Ectodermal cell (in vitro differentiated cells): Measurements from ENCODE around the gene ARHGAP18.

Experiments
- H3K27ac ChIP-seq: 2 replicates; pipeline ENCODE4 v1.7.0; 2013; ENCODE audit warnings: mild to moderate bottlenecking, low read depth, low read length; ENCODE audit not compliant: insufficient read depth, poor library complexity, severe bottlenecking
- H3K27me3 ChIP-seq: 2 replicates; pipeline ENCODE4 v1.7.0; 2013; ENCODE audit warnings: mild to moderate bottlenecking, low read length; ENCODE audit not compliant: insufficient read depth, control insufficient read depth, poor library complexity, severe bottlenecking
- H3K36me3 ChIP-seq: one replicate; pipeline ENCODE4 v1.7.0; 2013; ENCODE audit warnings: low read length; ENCODE audit not compliant: control insufficient read depth, insufficient read depth
- H3K4me1 ChIP-seq: one replicate; pipeline ENCODE4 v1.7.0; 2013; ENCODE audit warnings: low read length; ENCODE audit not compliant: control insufficient read depth, insufficient read depth
- H3K4me3 ChIP-seq: 2 replicates; pipeline ENCODE4 v1.7.0; 2013; ENCODE audit warnings: low read depth, low read length, control low read depth; ENCODE audit not compliant: insufficient read depth
- H3K9me3 ChIP-seq: 2 replicates; pipeline ENCODE4 v1.7.0; 2013; ENCODE audit warnings: mild to moderate bottlenecking, low read length, moderate library complexity; ENCODE audit not compliant: control insufficient read depth
- WGBS, 2 experiments: methylation state at CpG; one replicate each; pipeline ENCODE4 v1.1.7; 2013; ENCODE audit warnings: missing lambda C conversion rate in 2 of 2; 5-methylcytosine and 5-hydroxymethylcytosine counted together

ARHGAP18 gene

GRCh38 chr6:129707028-129707427, 2.9 kb downstream of the ARHGAP18 start:
- no peak overlapping the region for H3K4me3 ChIP-seq
- 80 to 90% methylated on average over 3 of the region's 6 CpGs for WGBS, 2 experiments
- peaks cover 5% of the 10 kb centered on the region for H3K4me1 ChIP-seq
- no peaks in the 10 kb centered on the region for H3K27me3 ChIP-seq
- no peaks in the 10 kb centered on the region for H3K36me3 ChIP-seq
- H3K27ac ChIP-seq, result no peak overlapping the region
- no peaks in the 10 kb centered on the region for H3K9me3 ChIP-seq

GRCh38 chr6:129705212-129705611, 4.8 kb downstream of the ARHGAP18 start:
- no peak overlapping the region for H3K4me3 ChIP-seq
- H3K27me3 ChIP-seq, result no peaks in the 10 kb centered on the region
- no peaks in the 10 kb centered on the region for H3K9me3 ChIP-seq
- no peaks in the 10 kb centered on the region for H3K36me3 ChIP-seq
- peaks cover 5% of the 10 kb centered on the region for H3K4me1 ChIP-seq
- H3K27ac ChIP-seq, result no peak overlapping the region

GRCh38 chr6:129704708-129705107, 5.3 kb downstream of the ARHGAP18 start:
- H3K9me3 ChIP-seq, result no peaks in the 10 kb centered on the region
- H3K4me3 ChIP-seq, result no peak overlapping the region
- no peaks in the 10 kb centered on the region for H3K36me3 ChIP-seq
- no peak overlapping the region for H3K27ac ChIP-seq
- peaks cover 4% of the 10 kb centered on the region for H3K4me1 ChIP-seq
- H3K27me3 ChIP-seq, result no peaks in the 10 kb centered on the region

GRCh38 chr6:129701721-129702455, 8.1 kb downstream of the ARHGAP18 start:
- Histone ChIP-seq H3K36me3 (no peaks in the 10 kb centered on the region), H3K9me3 (no peaks in the 10 kb centered on the region), H3K4me3 (no peak overlapping the region), H3K27me3 (no peaks in the 10 kb centered on the region), H3K4me1 (no peaks in the 10 kb centered on the region), H3K27ac (no peak overlapping the region)
- 93 to 94% methylated on average over 3 to 4 of the region's 4 CpGs for WGBS, 2 experiments

- no peak overlapping the region for H3K4me3 ChIP-seq
- peaks cover 5% of the 10 kb centered on the region for H3K4me1 ChIP-seq
- no peaks in the 10 kb centered on the region for H3K27me3 ChIP-seq
- H3K9me3 ChIP-seq, result no peaks in the 10 kb centered on the region
- H3K36me3 ChIP-seq, result no peaks in the 10 kb centered on the region
- no peak overlapping the region for H3K27ac ChIP-seq
- WGBS, 2 experiments, result 92 to 99% methylated on average over 2 of the region's 2 CpGs
Measured at GRCh38 chr6:129700666-129701065, 9.3 kb downstream of the ARHGAP18 start.

- H3K4me3 ChIP-seq, result no peak overlapping the region
- H3K27ac ChIP-seq, result no peak overlapping the region
- H3K4me1 ChIP-seq, result peaks cover 8% of the 10 kb centered on the region
- 89 to 94% methylated on average over 2 of the region's 2 CpGs for WGBS, 2 experiments
- no peaks in the 10 kb centered on the region for H3K9me3 ChIP-seq
- no peaks in the 10 kb centered on the region for H3K36me3 ChIP-seq
- no peaks in the 10 kb centered on the region for H3K27me3 ChIP-seq
Measured at GRCh38 chr6:129699659-129700058, 10.3 kb downstream of the ARHGAP18 start.

GRCh38 chr6:129698430-129698829, 11.5 kb downstream of the ARHGAP18 start:
- Histone ChIP-seq H3K27ac (no peak overlapping the region), H3K36me3 (no peaks in the 10 kb centered on the region), H3K27me3 (no peaks in the 10 kb centered on the region), H3K4me1 (peaks cover 8% of the 10 kb centered on the region), H3K4me3 (no peak overlapping the region), H3K9me3 (no peaks in the 10 kb centered on the region)
- 91 to 94% methylated on average over 9 of the region's 9 CpGs for WGBS, 2 experiments

GRCh38 chr6:129697788-129698187, 12.2 kb downstream of the ARHGAP18 start:
- Histone ChIP-seq H3K4me3 (no peak overlapping the region), H3K27me3 (no peaks in the 10 kb centered on the region), H3K9me3 (no peaks in the 10 kb centered on the region), H3K4me1 (peaks cover 8% of the 10 kb centered on the region), H3K27ac (no peak overlapping the region), H3K36me3 (no peaks in the 10 kb centered on the region)
- 96 to 100% methylated on average over 2 of the region's 2 CpGs for WGBS, 2 experiments

- H3K36me3 ChIP-seq, result no peaks in the 10 kb centered on the region
- H3K27ac ChIP-seq, result no peak overlapping the region
- H3K4me3 ChIP-seq, result no peak overlapping the region
- H3K9me3 ChIP-seq, result no peaks in the 10 kb centered on the region
- no peaks in the 10 kb centered on the region for H3K27me3 ChIP-seq
- 94 to 95% methylated on average over 3 of the region's 3 CpGs for WGBS, 2 experiments
- peaks cover 8% of the 10 kb centered on the region for H3K4me1 ChIP-seq
Measured at GRCh38 chr6:129696843-129697242, 13.1 kb downstream of the ARHGAP18 start.

GRCh38 chr6:129696028-129696418, 14.0 kb downstream of the ARHGAP18 start:
- Histone ChIP-seq H3K4me3 (no peak overlapping the region), H3K36me3 (no peaks in the 10 kb centered on the region), H3K4me1 (peaks cover 8% of the 10 kb centered on the region), H3K9me3 (no peaks in the 10 kb centered on the region), H3K27me3 (no peaks in the 10 kb centered on the region), H3K27ac (no peak overlapping the region)
- WGBS, 2 experiments, result 90% methylated on average over 1 of the region's 1 CpG; no CpG with 5 or more reads in 1 of the 2 experiments
